ENCODE data around the gene TARS1. TPM values are rescaled to one million over a fixed set of nuclear protein-coding genes. Genes with fewer than 3 reads are reported as not detected.

Gene TARS1
- total and polyA plus RNA-seq, 3 donors from 2014 or later = 36.7 to 51.1 (median 40.5) TPM

DNA sequence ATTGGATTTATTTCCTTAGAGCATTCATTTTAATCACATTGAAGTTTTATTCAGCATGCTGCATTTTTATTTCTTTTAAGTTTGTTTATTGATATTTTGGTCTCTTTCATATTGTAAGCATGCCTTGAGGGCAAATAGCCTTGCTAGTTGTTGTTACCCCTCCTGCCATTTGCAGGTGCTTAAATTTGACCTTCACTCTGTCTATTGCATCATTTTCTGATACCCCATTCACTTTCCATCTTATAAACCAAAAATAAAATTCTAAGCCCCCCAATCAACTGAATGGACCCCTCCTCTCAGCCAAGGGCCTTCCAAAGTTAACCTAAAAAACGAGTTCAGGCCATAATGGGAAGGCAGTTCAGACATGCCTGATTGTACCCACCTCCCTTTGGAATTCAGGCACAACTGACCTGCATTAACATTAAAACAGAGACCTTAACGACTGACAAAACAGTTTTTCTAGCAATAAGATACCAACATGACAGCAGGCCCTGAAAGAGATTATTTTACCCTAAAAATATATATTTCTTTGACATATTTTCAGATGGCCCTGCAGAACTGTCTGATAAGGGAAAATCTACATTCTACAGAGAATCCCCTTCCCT is 32.1 kb downstream of the TARS1 start:
- no peak for DNase-seq
- Histone ChIP-seq H3K4me3 (no peak overlapping the region), H3K9me3 (no peaks in the 10 kb centered on the region), H3K36me3 (ENCODE audit: low read depth, missing control alignments) (no peaks in the 10 kb centered on the region), H3K4me1 (no peaks in the 10 kb centered on the region), H3K27ac (no peak overlapping the region), H3K27me3 (no peaks in the 10 kb centered on the region)
- WGBS, 2 donors = 50 to 59% methylated on average over 2 of the region's 2 CpGs
- TF ChIP-seq, protein P1, sequence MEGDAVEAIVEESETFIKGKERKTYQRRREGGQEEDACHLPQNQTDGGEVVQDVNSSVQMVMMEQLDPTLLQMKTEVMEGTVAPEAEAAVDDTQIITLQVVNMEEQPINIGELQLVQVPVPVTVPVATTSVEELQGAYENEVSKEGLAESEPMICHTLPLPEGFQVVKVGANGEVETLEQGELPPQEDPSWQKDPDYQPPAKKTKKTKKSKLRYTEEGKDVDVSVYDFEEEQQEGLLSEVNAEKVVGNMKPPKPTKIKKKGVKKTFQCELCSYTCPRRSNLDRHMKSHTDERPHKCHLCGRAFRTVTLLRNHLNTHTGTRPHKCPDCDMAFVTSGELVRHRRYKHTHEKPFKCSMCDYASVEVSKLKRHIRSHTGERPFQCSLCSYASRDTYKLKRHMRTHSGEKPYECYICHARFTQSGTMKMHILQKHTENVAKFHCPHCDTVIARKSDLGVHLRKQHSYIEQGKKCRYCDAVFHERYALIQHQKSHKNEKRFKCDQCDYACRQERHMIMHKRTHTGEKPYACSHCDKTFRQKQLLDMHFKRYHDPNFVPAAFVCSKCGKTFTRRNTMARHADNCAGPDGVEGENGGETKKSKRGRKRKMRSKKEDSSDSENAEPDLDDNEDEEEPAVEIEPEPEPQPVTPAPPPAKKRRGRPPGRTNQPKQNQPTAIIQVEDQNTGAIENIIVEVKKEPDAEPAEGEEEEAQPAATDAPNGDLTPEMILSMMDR (IDR thresholded peaks at IDR 0.05) = no peak
- no peak for TF ChIP-seq POLR2A (IDR thresholded peaks at IDR 0.05)
- intact Hi-C loops (cut with DNase I; ENCODE audit: low total_unique reads) = no loop called here

DNA sequence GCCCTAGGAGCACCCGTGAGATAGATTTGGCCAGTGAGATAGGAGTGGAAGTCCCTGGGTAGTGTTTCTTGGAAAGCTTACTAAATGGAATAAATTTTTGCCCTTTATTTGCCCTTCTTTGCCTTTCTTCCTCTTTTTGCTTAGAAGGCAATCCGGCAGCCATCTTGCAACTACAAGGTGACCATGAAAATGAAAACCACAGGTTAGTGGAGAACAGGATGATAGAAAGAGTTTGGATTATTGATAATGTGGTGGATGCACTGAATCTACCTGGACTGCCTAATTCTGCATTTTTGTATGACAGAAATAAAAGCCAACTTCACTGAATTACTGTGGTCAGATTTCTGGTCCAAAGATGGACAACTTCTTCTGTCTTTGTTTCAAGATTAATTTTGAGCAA is 33.2 kb downstream of the TARS1 start:
- Histone ChIP-seq H3K27ac (no peak overlapping the region), H3K27me3 (no peaks in the 10 kb centered on the region), H3K4me3 (no peak overlapping the region), H3K9me3 (no peaks in the 10 kb centered on the region), H3K4me1 (no peaks in the 10 kb centered on the region), H3K36me3 (ENCODE audit: low read depth, missing control alignments) (no peaks in the 10 kb centered on the region)
- 83 to 85% methylated on average over 2 of the region's 2 CpGs for WGBS, 2 donors
- no peak for DNase-seq
- intact Hi-C loops (cut with DNase I; ENCODE audit: low total_unique reads) = no loop called here
- no peak for TF ChIP-seq POLR2A (IDR thresholded peaks at IDR 0.05)
- TF ChIP-seq, protein P1 (IDR thresholded peaks at IDR 0.05) = no peak

DNA sequence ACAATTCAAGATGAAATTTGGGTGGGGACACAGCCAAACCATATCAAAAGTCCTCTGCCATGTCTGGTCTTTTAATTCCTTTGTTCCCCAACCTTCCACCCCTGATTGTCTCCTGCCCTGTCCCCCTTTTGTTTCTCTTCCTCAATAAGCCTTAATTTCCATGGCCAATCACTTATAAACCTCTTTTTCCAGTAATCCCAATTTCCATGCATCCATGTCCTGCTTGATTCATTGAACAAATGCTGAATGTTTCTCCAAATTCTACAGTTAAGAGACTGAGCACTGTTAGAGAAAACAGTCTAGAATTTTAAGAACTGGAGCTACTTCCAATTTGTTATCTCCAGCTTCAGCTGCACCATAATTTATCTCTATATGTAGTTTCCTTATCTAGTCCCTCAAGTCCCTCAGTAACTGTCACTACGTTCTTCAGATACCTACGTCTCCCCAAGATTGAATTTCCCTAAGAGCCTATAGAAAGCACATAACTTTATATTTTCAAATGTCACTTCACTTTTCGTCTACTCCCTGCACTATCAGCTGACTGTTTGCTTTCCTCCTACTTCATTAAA is 34.2 kb downstream of the TARS1 start:
- no peak for TF ChIP-seq POLR2A (IDR thresholded peaks at IDR 0.05)
- TF ChIP-seq, protein P1 (IDR thresholded peaks at IDR 0.05) = no peak

DNA sequence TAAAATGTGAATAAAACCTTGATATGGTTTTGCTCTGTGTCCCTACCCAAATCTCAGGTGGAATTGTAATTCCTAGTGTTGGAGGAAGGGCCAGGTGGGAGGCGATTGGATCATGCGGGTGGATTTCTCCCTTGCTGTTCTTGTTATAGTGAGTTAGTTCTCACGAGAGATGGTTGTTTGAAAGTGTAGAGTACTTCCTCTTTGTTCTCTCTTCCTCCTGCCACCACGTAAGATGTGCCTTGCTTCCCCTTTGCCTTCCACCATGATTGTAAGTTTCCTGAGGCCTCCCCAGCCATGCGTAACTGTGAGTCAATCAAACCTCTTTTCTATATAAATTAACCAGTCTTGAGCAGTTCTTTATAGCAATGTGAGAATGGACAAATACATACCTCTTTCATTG is 34.9 kb downstream of the TARS1 start:
- intact Hi-C loops (cut with DNase I; ENCODE audit: low total_unique reads) = no loop called here
- 92 to 95% methylated on average over 5 of the region's 5 CpGs for WGBS, 2 donors
- TF ChIP-seq, protein P1 (IDR thresholded peaks at IDR 0.05) = no peak
- no peak for TF ChIP-seq POLR2A (IDR thresholded peaks at IDR 0.05)
- no peak overlapping the region for H3K4me3 ChIP-seq
- DNase-seq = no peak
- H3K27ac ChIP-seq = no peak overlapping the region
- no peaks in the 10 kb centered on the region for H3K36me3 ChIP-seq (ENCODE audit: low read depth, missing control alignments)
- no peaks in the 10 kb centered on the region for H3K27me3 ChIP-seq
- no peaks in the 10 kb centered on the region for H3K9me3 ChIP-seq
- H3K4me1 ChIP-seq = no peaks in the 10 kb centered on the region

More for the DNA sequence above, 34.2 kb downstream of the TARS1 start:
- H3K4me3 ChIP-seq = no peak overlapping the region
- H3K36me3 ChIP-seq (ENCODE audit: low read depth, missing control alignments) = no peaks in the 10 kb centered on the region
- H3K27ac ChIP-seq = no peak overlapping the region
- DNase-seq = no peak
- no peaks in the 10 kb centered on the region for H3K4me1 ChIP-seq
- H3K27me3 ChIP-seq = no peaks in the 10 kb centered on the region
- 90 to 98% methylated on average over 3 of the region's 3 CpGs for WGBS, 2 donors
- H3K9me3 ChIP-seq = no peaks in the 10 kb centered on the region
- intact Hi-C loops (cut with DNase I; ENCODE audit: low total_unique reads) = no loop called here

DNA sequence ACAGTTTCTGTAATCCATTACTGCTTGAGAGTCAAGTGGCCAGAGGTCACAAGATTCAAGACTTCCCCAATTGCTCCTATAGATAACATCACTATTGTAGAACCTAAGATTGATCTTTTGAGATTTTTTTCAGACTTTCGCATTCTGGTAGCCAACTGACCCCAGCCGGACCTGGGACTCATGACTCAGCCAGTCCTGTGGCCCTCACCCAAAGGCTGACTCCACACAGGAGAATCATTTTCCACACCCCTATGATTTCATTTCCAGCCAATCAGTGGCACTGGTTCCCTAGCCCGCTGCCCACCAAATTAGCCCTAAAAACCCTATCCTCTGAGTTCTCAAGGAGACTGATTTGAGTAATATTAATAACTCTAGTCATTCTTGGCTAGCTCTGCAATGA is 36.2 kb downstream of the TARS1 start:
- Histone ChIP-seq H3K27me3 (no peaks in the 10 kb centered on the region), H3K27ac (no peak overlapping the region), H3K4me3 (no peak overlapping the region), H3K9me3 (no peaks in the 10 kb centered on the region), H3K4me1 (no peaks in the 10 kb centered on the region), H3K36me3 (ENCODE audit: low read depth, missing control alignments) (no peaks in the 10 kb centered on the region)
- intact Hi-C loops (cut with DNase I; ENCODE audit: low total_unique reads) = no loop called here
- TF ChIP-seq POLR2A (IDR thresholded peaks at IDR 0.05) = no peak
- TF ChIP-seq, protein P1 (IDR thresholded peaks at IDR 0.05) = no peak
- no peak for DNase-seq
- WGBS, 2 donors = 87 to 99% methylated on average over 2 to 3 of the region's 3 CpGs
